DMS 273 (cell line): Measurements from ENCODE around the gene PSD4.

Experiments
- DNase-seq: peaks from one replicate; lab custom pipeline; 2025; ENCODE audit not compliant: unreplicated experiment; lab: John Stamatoyannopoulos, UW

Gene PSD4

GRCh38 chr2:113183264-113183663 lies 9.5 kb downstream of the PSD4 start:
- no peak for DNase-seq

- no peak for DNase-seq
Measured at GRCh38 chr2:113183703-113184102, 9.9 kb downstream of the PSD4 start.

- no peak for DNase-seq
Measured at GRCh38 chr2:113184531-113185230, 10.9 kb downstream of the PSD4 start.

- no peak for DNase-seq
Measured at GRCh38 chr2:113185664-113186432, 12.1 kb downstream of the PSD4 start.

- no peak for DNase-seq
Measured at GRCh38 chr2:113186433-113186796, 12.6 kb downstream of the PSD4 start.

- DNase-seq, result no peak
Measured at GRCh38 chr2:113187771-113188170, 14.0 kb downstream of the PSD4 start.

GRCh38 chr2:113190871-113191270 lies 17.1 kb downstream of the PSD4 start:
- no peak for DNase-seq

- no peak for DNase-seq
Measured at GRCh38 chr2:113192459-113193100, 18.8 kb downstream of the PSD4 start.

- DNase-seq, result no peak
Measured at GRCh38 chr2:113195923-113196501, 22.2 kb downstream of the PSD4 start.

GRCh38 chr2:113196839-113197238 lies 23.1 kb downstream of the PSD4 start:
- DNase-seq, result no peak

GRCh38 chr2:113197347-113198047 lies 23.7 kb downstream of the PSD4 start:
- DNase-seq, result no peak

- no peak for DNase-seq
Measured at GRCh38 chr2:113198048-113198789, 24.4 kb downstream of the PSD4 start.

GRCh38 chr2:113198790-113199612 lies 25.2 kb downstream of the PSD4 start:
- DNase-seq, result peak; percentile 95

- DNase-seq, result peak; percentile 46
Measured at GRCh38 chr2:113200236-113200635, 26.5 kb downstream of the PSD4 start.

- DNase-seq, result no peak
Measured at GRCh38 chr2:113200736-113201490, 27.1 kb downstream of the PSD4 start.

GRCh38 chr2:113201496-113202304 lies 27.9 kb downstream of the PSD4 start:
- DNase-seq, result no peak

- DNase-seq, result no peak
Measured at GRCh38 chr2:113202305-113203216, 28.8 kb downstream of the PSD4 start.
